Heart left ventricle (tissue), 16 donors: ENCODE data around the gene NT5C3B. TPM values are rescaled to one million over a fixed set of nuclear protein-coding genes. Genes with fewer than 3 reads are reported as not detected.

Experiments used
- ATAC-seq, 4 donors: fragments of 200-7000 bp; cut with Tn5 transposase; one replicate each; pipeline ENCODE4 v1.9.1; 2020 to 2022; ENCODE audit warnings: moderate library complexity in 4 of 4, mild to moderate bottlenecking in 3 of 4, moderate number of reproducible peaks in 1 of 4
- DNase-seq, 5 donors: peaks; one replicate each; pipeline ENCODE4 v3.0.0-alpha.2; 2020
- H3K27ac ChIP-seq, 12 donors: fragments of 200-600 bp; sonication (generic) in 4 of 12; one replicate each; pipeline versions ENCODE4 v1.5.0 to v1.8.0; 2016 to 2022; ENCODE audit warnings: mild to moderate bottlenecking in 2 of 12
- H3K27me3 ChIP-seq, 9 donors: fragments of 200-600 bp; sonication (generic) in 2 of 9; one replicate each; pipeline versions ENCODE4 v1.5.1 to v1.8.0; 2016 to 2022; ENCODE audit warnings: mild to moderate bottlenecking in 3 of 9
- H3K36me3 ChIP-seq, 9 donors: fragments of 200-600 bp; sonication (generic) in 2 of 9; one replicate each; pipeline versions ENCODE4 v1.5.0 to v1.8.0; 2018 to 2022; ENCODE audit warnings: mild to moderate bottlenecking in 2 of 9
- H3K4me1 ChIP-seq, 12 donors: fragments of 200-600 bp; sonication (generic) in 4 of 12; one replicate each; pipeline versions ENCODE4 v1.5.0 to v1.8.0; 2016 to 2022; ENCODE audit warnings: mild to moderate bottlenecking in 3 of 12
- H3K4me3 ChIP-seq, 12 donors: fragments of 200-600 bp; sonication (generic) in 4 of 12; one replicate each; pipeline versions ENCODE4 v1.5.0 to v1.8.0; 2017 to 2022; ENCODE audit warnings: mild to moderate bottlenecking in 9 of 12, moderate library complexity in 4 of 12
- H3K9me3 ChIP-seq, 12 donors: fragments of 200-600 bp; sonication (generic) in 4 of 12; one replicate each; pipeline versions ENCODE4 v1.5.0 to v1.8.0; 2016 to 2022; ENCODE audit warnings: mild to moderate bottlenecking in 1 of 12
- POLR2A ChIP-seq, 2 donors: fragments of 450-650 bp; IDR thresholded peaks; one replicate each; pipeline ENCODE4 v1.6.1; 2017; ENCODE audit warnings: antibody characterized with exemption in 2 of 2, mild to moderate bottlenecking in 2 of 2, moderate library complexity in 2 of 2
- WGBS, 4 donors: extraction: QIAGEN DNeasy Blood & Tissue Kit in 2 of 4; methylation state at CpG; one replicate each; pipeline versions ENCODE4 v1.1.5 to v1.1.7; 2013 to 2018; 5-methylcytosine and 5-hydroxymethylcytosine counted together
- intact Hi-C, 10 donors: fragments of 100-400 bp; cut with DNase I; formaldehyde crosslinking; loops; one replicate each; pipeline versions ENCODE4 v1.11.1 to v1.14.2; 2022
- long read RNA-seq, 3 donors: library from polyadenylated mRNA; unstranded; transcript quantifications; one replicate each; pipeline ENCODE4 v2.0.0, GENCODE V29; 2020 to 2021
- polyA plus RNA-seq, 2 donors: library from polyadenylated mRNA; stranded (reverse); fragments of 200-250 nt; gene quantifications; one replicate each; pipeline ENCODE4 v1.2.3, GENCODE V29; 2013
- total RNA-seq, 9 donors: library from RNA; depleted of rRNA in 2 of 9; stranded (reverse); fragments of >200 nt in 2 of 9; fragmentation: NEBNext Ultra II Directional in 3 of 9; extraction: Animal tissue kit (Norgen Biotek cat#: 25700) in 3 of 9; gene quantifications; one replicate each; pipeline versions ENCODE4 v1.1.0 to v1.2.4, GENCODE V29; 2016 to 2023
- TF ChIP-seq, protein P1 (sequence below), 12 donors: fragments of 200-600 bp; sonication (generic) in 4 of 12; IDR thresholded peaks; one replicate each; pipeline versions ENCODE4 v1.5.0 to v1.8.0; 2018 to 2022; ENCODE audit warnings: antibody characterized with exemption in 12 of 12, mild to moderate bottlenecking in 5 of 12
- donor health status: ischemic (EF 13 %, LVEDD 7.1; RV severe dilation, severe dysfunction).
- donor health status: healthy with polysubstance abuse.
- donor health status: DM: no; HTN: yes; CAD: no.
- donor health status: DM: no; HTN: no; CAD: no.
- donor health status: ischemic (EF 25% LVEDD 6.9; RV normal size, moderate dysfunction).
- donor health status: ischemic (EF 25% LVEDD 5.7; RV mildly dilated, moderate dysfunction).
- donor health status: healthy.
- donor health status: DM: yes; HTN: yes; CAD: no.
- donor health status: ischemic (EF 35%, LVEDD 5.7; RV mildly dilated, moderate dysfunction).
- donor health status: nonischemic (EF 11% LVEDD 7.7; RV severe dilation, severe dysfunction).
- donor health status: DM: yes; HTN: yes; CAD: no.
- donor health status: PGD.
- donor health status: ischemic (EF 29% LVEDD 5.4; RV normal size, mild dysfunction).
- donor health status: nonischemic (EF 23%, LVEDD 6.1; RV moderate dilation, normal function).

Gene NT5C3B
- total RNA-seq (10 to 100 TPM; 16.0 to 26.7 (median 24.1) TPM), polyA plus RNA-seq (10 to 100 TPM; 30.0 to 50.9 TPM)
- long read RNA-seq, donor 1, transcript NT5C3B-216 (8 exons, 1,534 nt), result major isoform, 9 of 17 reads
- long read RNA-seq, donor 1, partial matches to known transcripts, result 2 of 17 reads
- long read RNA-seq, donor 1, other reads (novel, unspliced or antisense), result 3 of 17 reads
- long read RNA-seq, donor 2, transcript NT5C3B-203 (9 exons, 975 nt), result minor isoform, 15 of 92 reads
- long read RNA-seq, donor 2, transcript NT5C3B-216 (8 exons, 1,534 nt), result major isoform, 53 of 92 reads
- long read RNA-seq, donor 2, partial matches to known transcripts, result 4 of 92 reads
- long read RNA-seq, donor 2, other reads (novel, unspliced or antisense), result 12 of 92 reads
- long read RNA-seq, donor 3, transcript NT5C3B-216 (8 exons, 1,534 nt), result major isoform, 15 of 27 reads
- long read RNA-seq, donor 3, partial matches to known transcripts, result 1 of 27 reads
- long read RNA-seq, donor 3, other reads (novel, unspliced or antisense), result 6 of 27 reads

GRCh38 chr17:41835800-41836549 lies at the start of gene NT5C3B:
Gene NT5C3B, minus strand, starts transcription at chr17:41836232. Its CDS starts 39 bp downstream, at chr17:41836193.
- intact Hi-C loops, result loop anchor here in 1 of 10 donors (2.0 kb wide), 1 partner anchor 23 kb away; the partner anchor contains the start of gene FKBP10
- no peak for TF ChIP-seq POLR2A (IDR thresholded peaks at IDR 0.05)
- TF ChIP-seq, protein P1, sequence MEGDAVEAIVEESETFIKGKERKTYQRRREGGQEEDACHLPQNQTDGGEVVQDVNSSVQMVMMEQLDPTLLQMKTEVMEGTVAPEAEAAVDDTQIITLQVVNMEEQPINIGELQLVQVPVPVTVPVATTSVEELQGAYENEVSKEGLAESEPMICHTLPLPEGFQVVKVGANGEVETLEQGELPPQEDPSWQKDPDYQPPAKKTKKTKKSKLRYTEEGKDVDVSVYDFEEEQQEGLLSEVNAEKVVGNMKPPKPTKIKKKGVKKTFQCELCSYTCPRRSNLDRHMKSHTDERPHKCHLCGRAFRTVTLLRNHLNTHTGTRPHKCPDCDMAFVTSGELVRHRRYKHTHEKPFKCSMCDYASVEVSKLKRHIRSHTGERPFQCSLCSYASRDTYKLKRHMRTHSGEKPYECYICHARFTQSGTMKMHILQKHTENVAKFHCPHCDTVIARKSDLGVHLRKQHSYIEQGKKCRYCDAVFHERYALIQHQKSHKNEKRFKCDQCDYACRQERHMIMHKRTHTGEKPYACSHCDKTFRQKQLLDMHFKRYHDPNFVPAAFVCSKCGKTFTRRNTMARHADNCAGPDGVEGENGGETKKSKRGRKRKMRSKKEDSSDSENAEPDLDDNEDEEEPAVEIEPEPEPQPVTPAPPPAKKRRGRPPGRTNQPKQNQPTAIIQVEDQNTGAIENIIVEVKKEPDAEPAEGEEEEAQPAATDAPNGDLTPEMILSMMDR (IDR thresholded peaks at IDR 0.05), result no peak
- ATAC-seq (peak; percentile 68 to 96 (median 92)), DNase-seq (peak; percentile 54 to 83 (median 68))
- WGBS, 4 donors, result 1 to 5% (median 1%) methylated on average over 17 to 72 of the region's 72 CpGs
- H3K9me3 ChIP-seq, result no peaks in the 10 kb centered on the region
- peaks cover 0 to 25% (median 18%) of the 10 kb centered on the region in 9 donors for H3K36me3 ChIP-seq
- H3K27me3 ChIP-seq, result no peaks in the 10 kb centered on the region
- peak within 1 kb of the TSS; percentile 73 to 97 (median 88) for H3K4me3 ChIP-seq
- peak within 1 kb of the TSS in 11 of 12 donors; percentile 6 to 88 (median 64) for H3K27ac ChIP-seq
- H3K4me1 ChIP-seq, result peaks cover 0 to 17% (median 12%) of the 10 kb centered on the region in 12 donors

DNA sequence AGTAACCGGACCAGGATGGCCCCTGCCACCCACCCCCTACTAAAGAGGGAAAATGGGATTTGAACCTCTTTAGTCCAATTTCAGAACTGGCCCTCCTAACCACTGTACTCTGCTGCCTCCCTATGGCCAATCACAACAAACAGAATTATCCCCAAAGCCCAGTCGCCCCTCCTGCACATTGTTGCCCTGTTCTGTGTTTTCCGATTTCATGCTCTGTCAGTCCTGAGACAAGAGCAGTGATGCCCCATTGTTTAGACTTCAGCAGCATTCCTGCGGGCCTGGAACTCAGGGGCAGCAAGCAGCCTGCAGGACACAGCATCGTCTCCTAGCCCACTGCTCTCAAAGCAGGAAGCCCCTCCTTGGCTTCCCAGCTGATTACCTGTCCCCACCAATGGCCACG lies 49.7 kb upstream of the NT5C3B start:
- Histone ChIP-seq H3K27me3 (no peaks in the 10 kb centered on the region), H3K36me3 (peaks cover 12 to 100% (median 94%) of the 10 kb centered on the region in 9 donors), H3K4me1 (no peaks in the 10 kb centered on the region), H3K4me3 (no peak overlapping the region), H3K27ac (no peak overlapping the region), H3K9me3 (no peaks in the 10 kb centered on the region)
- intact Hi-C loops, result loop anchor here in 2 of 10 donors (10.0 kb wide), 3 partner anchors 61 to 151 kb away; partner anchors contain the start of genes FKBP10 (in 1 of the 2), HAP1 (in 1 of the 2) and P3H4 (in 1 of the 2)
- ATAC-seq (no peak), DNase-seq (no peak)
- TF ChIP-seq POLR2A (IDR thresholded peaks at IDR 0.05), result no peak
- TF ChIP-seq, protein P1 (IDR thresholded peaks at IDR 0.05), result peak in 5 of 12 donors; percentile 3 to 31 (median 14)
- WGBS, 4 donors, result 82 to 88% (median 86%) methylated on average over 6 of the region's 6 CpGs

- Histone ChIP-seq H3K36me3 (peaks cover 12 to 99% (median 90%) of the 10 kb centered on the region in 9 donors), H3K9me3 (no peaks in the 10 kb centered on the region), H3K4me1 (no peaks in the 10 kb centered on the region), H3K4me3 (no peak overlapping the region), H3K27me3 (no peaks in the 10 kb centered on the region), H3K27ac (no peak overlapping the region)
- DNase-seq (no peak), ATAC-seq (no peak)
- TF ChIP-seq, protein P1 (IDR thresholded peaks at IDR 0.05), result no peak
- TF ChIP-seq POLR2A (IDR thresholded peaks at IDR 0.05), result no peak
- intact Hi-C loops, result loop anchor here in 3 of 10 donors (5.0 to 10.0 kb wide), 4 partner anchors 58 to 148 kb away; partner anchors contain the start of genes FKBP10 (in 1 of the 3), HAP1 (in 1 of the 3) and P3H4 (in 1 of the 3)
- WGBS, 4 donors, result 87 to 94% (median 92%) methylated on average over 6 of the region's 6 CpGs
Observed at GRCh38 chr17:41882756-41883155, 46.7 kb upstream of the NT5C3B start.
